ENCODE data around the gene SSR1. TPM values are rescaled to one million over a fixed set of nuclear protein-coding genes. Genes with fewer than 3 reads are reported as not detected.

Gene SSR1
- total RNA-seq, 1 experiment from 2014 or later = 102 TPM

DNA sequence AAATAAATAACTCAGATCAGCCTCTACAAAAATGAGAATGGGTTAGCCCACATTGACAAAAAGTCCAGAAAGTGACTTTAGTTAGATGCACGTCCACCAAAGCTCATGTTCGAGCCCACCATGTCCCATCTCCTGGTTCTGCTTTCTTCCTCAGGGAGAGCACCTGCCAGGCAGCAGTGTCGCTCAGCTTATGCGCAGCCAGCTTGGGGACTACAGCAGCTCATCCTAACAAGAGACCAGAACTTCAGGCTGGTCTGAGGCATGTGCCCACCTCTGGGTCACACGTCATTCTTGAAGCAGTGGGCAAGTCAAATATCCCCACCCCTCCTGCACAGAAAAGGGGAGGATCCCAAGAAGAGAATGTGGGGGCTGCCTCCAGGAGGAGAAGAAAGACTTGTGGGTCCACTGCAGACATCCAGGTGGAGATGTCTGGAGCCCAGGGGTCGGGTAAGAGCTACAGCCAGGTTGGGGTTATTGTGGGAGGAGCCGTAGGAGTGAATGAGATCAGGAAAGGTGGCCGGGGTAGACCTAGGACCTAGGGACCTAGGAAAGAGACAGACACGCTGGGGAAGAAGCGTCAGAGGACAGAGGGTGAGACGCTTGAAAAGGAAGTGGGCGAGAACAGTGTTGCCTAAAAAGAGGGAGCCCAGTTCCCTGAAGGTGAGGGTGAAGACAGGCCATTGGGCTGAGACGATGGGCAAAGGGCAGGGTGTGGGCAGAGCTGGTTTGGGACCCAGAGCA, 52.5 kb downstream of the SSR1 start:
- Histone ChIP-seq H3K4me1 (ENCODE audit: insufficient read depth, low read length) (peaks cover 3% of the 10 kb centered on the region; the same call in 1 of the 2 replicates), H3K4me2 (ENCODE audit: insufficient read depth, insufficient read length, low read length) (peak overlapping the region; percentile 87), H4K5ac (ENCODE audit: insufficient read length, low read depth, low read length) (no peak overlapping the region), H2BK120ac (ENCODE audit: low read depth, low read length, poor library complexity, severe bottlenecking) (no peak overlapping the region), H3K9ac (ENCODE audit: extremely low read depth, insufficient read length, low read length) (peak overlapping the region; percentile 7), H4K91ac (ENCODE audit: insufficient read length, low read depth, low read length) (no peak overlapping the region), H3K14ac (ENCODE audit: insufficient read depth, low read length) (peak overlapping the region; percentile 41), H2BK15ac (ENCODE audit: low read depth, low read length) (no peak overlapping the region), H3K79me1 (ENCODE audit: insufficient read depth, low read depth, low read length, poor library complexity, severe bottlenecking) (no peaks in the 10 kb centered on the region), H4K8ac (replicated peaks; ENCODE audit: insufficient read length, low read depth, low read length) (no peak overlapping the region), H3K9me3 (ENCODE audit: control insufficient read depth, low read depth, low read length) (no peaks in the 10 kb centered on the region), H3K56ac (ENCODE audit: insufficient read length, low read depth, low read length) (no peak overlapping the region), H3K23ac (ENCODE audit: insufficient read length, low read depth, low read length) (no peak overlapping the region), H2BK5ac (ENCODE audit: insufficient read length, low read length) (no peak overlapping the region), H3K4ac (ENCODE audit: low read depth, low read length) (no peak overlapping the region), H2AFZ (ENCODE audit: low read length) (no peak overlapping the region), H4K20me1 (ENCODE audit: control insufficient read depth, insufficient read depth, insufficient read length) (no peaks in the 10 kb centered on the region), H3K79me2 (ENCODE audit: insufficient read depth, low read length) (no peaks in the 10 kb centered on the region), H2BK20ac (ENCODE audit: low read depth, low read length, poor library complexity, severe bottlenecking) (no peak overlapping the region), H3K27ac (ENCODE audit: insufficient read length, low read depth, low read length) (no peak overlapping the region), H3K23me2 (ENCODE audit: insufficient read length, low read depth, low read length, poor library complexity, severe bottlenecking) (peaks cover 3% of the 10 kb centered on the region), H2BK12ac (ENCODE audit: insufficient read length, low read depth, low read length) (no peak overlapping the region), H3K18ac (ENCODE audit: insufficient read length, low read depth, low read length) (peak overlapping the region; percentile 50), H3K27me3 (ENCODE audit: insufficient read depth, low read length) (no peaks in the 10 kb centered on the region), H2AK5ac (ENCODE audit: insufficient read length, low read length) (no peak overlapping the region), H3T11ph (ENCODE audit: low read length) (no peak overlapping the region)
- peaks cover 14 to 18% of the 10 kb centered on the region in 2 experiments for H3K9me3 Mint-ChIP-seq
- peak overlapping the region; percentile 71 to 91 (median 90); a peak in 6 of 7 replicates for H3K27ac Mint-ChIP-seq
- DNase-seq = no peak
- no CpG with 5 or more reads among the region's 13 CpGs for WGBS (ENCODE audit: extremely low coverage, insufficient read length, low lambda C conversion rate)
- peaks cover 16% of the 10 kb centered on the region for H3K27me3 Mint-ChIP-seq (ENCODE audit: low read depth)
- H3K4me3 Mint-ChIP-seq = peak overlapping the region; percentile 80 to 83
- peaks cover 16 to 28% of the 10 kb centered on the region in 2 experiments for H3K4me1 Mint-ChIP-seq
- H3K36me3 Mint-ChIP-seq (ENCODE audit: insufficient read depth in 1 of 3, low read depth in 3 of 3) = peaks cover 3 to 12% (median 11%) of the 10 kb centered on the region in 3 experiments; a peak in 5 of 7 replicates
- no peak for TF ChIP-seq CTCF (conservative IDR thresholded peaks at IDR 0.05)

All from H9 (cell line).